A673 (cell line): ENCODE results near the gene BLTP3A. TPM values are rescaled to one million over a fixed set of nuclear protein-coding genes. Genes with fewer than 3 reads are reported as not detected.
"Not testable (repeated sequence)": the region's sequence is repeated elsewhere in the genome, so short reads cannot be mapped to it uniquely, and the experiment has no call there.

ENCODE experiments used
- BruUV-seq: library from RNA; stranded (reverse); fragments of 400-500 nt; replicated peaks from 2 replicates; lab custom pipeline; 2021; lab: Mats Ljungman, UMichigan
- CTCF ChIA-PET: fragments of 300-600 bp; sonication (Branson Sonifier 250); formaldehyde crosslinking; loops from one replicate; lab custom pipeline; 2022; ENCODE audit warnings: antibody characterized with exemption; lab: Charles Lee
- POLR2A ChIA-PET: fragments of 300-600 bp; sonication (Branson Sonifier 250); formaldehyde crosslinking; loops from one replicate; lab custom pipeline; 2022; ENCODE audit warnings: antibody characterized with exemption; ENCODE audit not compliant: low non-redundant PET; lab: Charles Lee
- DNase-seq: peaks from one replicate; pipeline ENCODE4 v3.0.0-alpha.2; 2015; ENCODE audit warnings: low spot score
- H3K27ac ChIP-seq: fragments of 200-600 bp; sonication (generic); 2 replicates; pipeline ENCODE4 v1.5.1; 2016; ENCODE audit warnings: mixed run types, low read depth, mild to moderate bottlenecking, mixed read lengths, antibody characterized with exemption, low read length; ENCODE audit not compliant: poor library complexity, severe bottlenecking
- H3K27me3 ChIP-seq: fragments of 200-600 bp; sonication (generic); replicated peaks from 2 replicates; pipeline ENCODE4 v1.6.1; 2017; ENCODE audit warnings: mixed run types, low read depth, mild to moderate bottlenecking, mixed read lengths, antibody characterized with exemption, low read length; ENCODE audit not compliant: insufficient read depth, poor library complexity
- H3K36me3 ChIP-seq: fragments of 200-600 bp; sonication (generic); 2 replicates; pipeline ENCODE4 v1.6.1; 2016; ENCODE audit warnings: mixed run types, mild to moderate bottlenecking, mixed read lengths, antibody characterized with exemption, low read length; ENCODE audit not compliant: insufficient read depth, poor library complexity, severe bottlenecking
- H3K4me1 ChIP-seq: fragments of 200-600 bp; sonication (generic); 2 replicates; pipeline ENCODE4 v1.6.1; 2017; ENCODE audit warnings: mixed run types, mild to moderate bottlenecking, mixed read lengths, antibody characterized with exemption, low read length; ENCODE audit not compliant: insufficient read depth, poor library complexity, severe bottlenecking
- H3K4me3 ChIP-seq: fragments of 200-600 bp; sonication (generic); 2 replicates; pipeline ENCODE4 v1.5.1; 2016; ENCODE audit warnings: low read depth, mixed run types, mild to moderate bottlenecking, mixed read lengths, low read length; ENCODE audit not compliant: poor library complexity, severe bottlenecking
- H3K9me3 ChIP-seq: fragments of 200-600 bp; sonication (generic); 2 replicates; pipeline ENCODE4 v1.6.1; 2016; ENCODE audit warnings: mixed run types, low read depth, mild to moderate bottlenecking, mixed read lengths, antibody characterized with exemption, low read length; ENCODE audit not compliant: poor library complexity, severe bottlenecking
- CTCF ChIP-seq: fragments of 300-800, 200-600 bp; sonication (generic); conservative IDR thresholded peaks from 2 replicates; pipeline ENCODE4 v1.5.1; 2017; ENCODE audit warnings: low read depth, mild to moderate bottlenecking, antibody characterized with exemption, low read length, moderate library complexity, mixed read lengths
- EZH2 ChIP-seq: fragments of 200-600 bp; sonication (generic); IDR thresholded peaks from 2 replicates; pipeline ENCODE4 v1.6.1; 2017; ENCODE audit warnings: borderline replicate concordance, low read depth, mild to moderate bottlenecking, mixed read lengths, antibody characterized with exemption, low read length; ENCODE audit not compliant: poor library complexity, severe bottlenecking
- intact Hi-C: fragments of 100-400 bp; cut with micrococcal nuclease; formaldehyde crosslinking; loops from one replicate; pipeline ENCODE4 v1.10.0; 2022; ENCODE audit not compliant: unreplicated experiment
- total RNA-seq: library from RNA; stranded (reverse); gene quantifications from 2 replicates; pipeline ENCODE4 v1.2.3, GENCODE V29; 2021

Gene BLTP3A
- total RNA-seq, 1 experiment from 2014 or later, result 20.4 TPM

GRCh38 chr6:34813028-34813713 lies 21.3 kb downstream of the BLTP3A start:
- Histone ChIP-seq H3K4me1 (peaks cover 6% of the 10 kb centered on the region), H3K27ac (no peak overlapping the region), H3K4me3 (no peak overlapping the region), H3K27me3 (no peaks in the 10 kb centered on the region), H3K36me3 (no peaks in the 10 kb centered on the region), H3K9me3 (no peaks in the 10 kb centered on the region)
- no peak for DNase-seq
- CTCF ChIA-PET, result no interaction called here
- intact Hi-C loops, result no loop called here
- POLR2A ChIA-PET, result no interaction called here
- no TSS peak for BruUV-seq
- TF ChIP-seq CTCF (no peak), EZH2 (no peak)

GRCh38 chr6:34816635-34817301 lies 24.9 kb downstream of the BLTP3A start:
- no peak overlapping the region for H3K4me3 ChIP-seq
- intact Hi-C loops, result no loop called here
- ChIA-PET CTCF (no interaction called here), POLR2A (no interaction called here)
- TF ChIP-seq EZH2 (no peak), CTCF (no peak)
- no peaks in the 10 kb centered on the region for H3K9me3 ChIP-seq
- H3K4me1 ChIP-seq, result peaks cover 22% of the 10 kb centered on the region
- BruUV-seq, result no TSS peak
- no peaks in the 10 kb centered on the region for H3K36me3 ChIP-seq
- H3K27ac ChIP-seq, result no peak overlapping the region
- no peaks in the 10 kb centered on the region for H3K27me3 ChIP-seq
- no peak for DNase-seq

GRCh38 chr6:34817446-34817845 lies 25.6 kb downstream of the BLTP3A start:
- H3K4me3 ChIP-seq, result no peak overlapping the region
- peaks cover 22% of the 10 kb centered on the region for H3K4me1 ChIP-seq
- no peak overlapping the region for H3K27ac ChIP-seq
- DNase-seq, result peak; percentile 14
- H3K9me3 ChIP-seq, result no peaks in the 10 kb centered on the region
- ChIA-PET POLR2A (no interaction called here), CTCF (no interaction called here)
- H3K36me3 ChIP-seq, result no peaks in the 10 kb centered on the region
- intact Hi-C loops, result no loop called here
- H3K27me3 ChIP-seq, result no peaks in the 10 kb centered on the region
- TF ChIP-seq EZH2 (no peak), CTCF (no peak)
- BruUV-seq, result no TSS peak

GRCh38 chr6:34818872-34819570 lies 27.1 kb downstream of the BLTP3A start:
- H3K4me3 ChIP-seq, H3K27me3 ChIP-seq, BruUV-seq, H3K9me3 ChIP-seq, DNase-seq, intact Hi-C loops, CTCF ChIA-PET: not testable (repeated sequence)
- H3K4me1 ChIP-seq, result peaks cover 22% of the 10 kb centered on the region
- H3K36me3 ChIP-seq, result peaks cover 10% of the 10 kb centered on the region
- peak overlapping the region; percentile 9 for H3K27ac ChIP-seq
- POLR2A ChIA-PET, result interaction anchor here (0.5 to 0.7 kb wide), 3 partner anchors 14 to 343 kb away, joined by 4 to 7 read pairs (median 5); no protein-coding TSS in a partner anchor
